Measurements from ENCODE around the gene SUSD2.

- TF ChIP-seq CTCF (conservative IDR thresholded peaks at IDR 0.05; ENCODE audit: low read depth, low read length): no peak
- no peak for TF ChIP-seq MAFK (IDR thresholded peaks at IDR 0.05; ENCODE audit: low read depth, low read length)
- TF ChIP-seq RFX5 (IDR thresholded peaks at IDR 0.05; ENCODE audit: low read depth, low read length): no peak
- TF ChIP-seq RCOR1 (IDR thresholded peaks at IDR 0.05; ENCODE audit: insufficient replicate concordance, low read length): no peak
- TF ChIP-seq POLR2A (IDR thresholded peaks at IDR 0.05; ENCODE audit: low read depth, low read length): no peak
Measured at GRCh38 chr22:24160546-24160945, 20.7 kb upstream of the SUSD2 start.

Data from IMR-90 (cell line).